CD4-positive, alpha-beta T cell treated with Interleukin-6 for 4 hours (primary cell): Measurements from ENCODE around the gene KCNK1.

Experiments used
- DNase-seq: peaks from one replicate; pipeline ENCODE4 v3.0.0-alpha.2; 2020; ENCODE audit warnings: mixed read lengths

The KCNK1 gene

GRCh38 chr1:233613252-233614172, at the start of gene KCNK1:
Gene KCNK1, plus strand, starts transcription at chr1:233614106. Its CDS starts 66 bp downstream, at chr1:233614172.
- no peak for DNase-seq

- no peak for DNase-seq
Measured at GRCh38 chr1:233565313-233565712, 48.6 kb upstream of the KCNK1 start.

GRCh38 chr1:233566886-233567285, 47.0 kb upstream of the KCNK1 start:
- no peak for DNase-seq

GRCh38 chr1:233569636-233570035, 44.3 kb upstream of the KCNK1 start:
- no peak for DNase-seq

- no peak for DNase-seq
Measured at GRCh38 chr1:233570216-233570615, 43.7 kb upstream of the KCNK1 start.

- DNase-seq = no peak
Measured at GRCh38 chr1:233570706-233571105, 43.2 kb upstream of the KCNK1 start.

- no peak for DNase-seq
Measured at GRCh38 chr1:233572896-233573295, 41.0 kb upstream of the KCNK1 start.

- DNase-seq = no peak
Measured at GRCh38 chr1:233575450-233575849, 38.5 kb upstream of the KCNK1 start.

GRCh38 chr1:233582439-233582838, 31.5 kb upstream of the KCNK1 start:
- no peak for DNase-seq

- no peak for DNase-seq
Measured at GRCh38 chr1:233584376-233584775, 29.5 kb upstream of the KCNK1 start.

- no peak for DNase-seq
Measured at GRCh38 chr1:233584931-233585330, 29.0 kb upstream of the KCNK1 start.

- DNase-seq = no peak
Measured at GRCh38 chr1:233586301-233586700, 27.6 kb upstream of the KCNK1 start.

GRCh38 chr1:233587196-233587595, 26.7 kb upstream of the KCNK1 start:
- no peak for DNase-seq

GRCh38 chr1:233587958-233588799, 25.7 kb upstream of the KCNK1 start:
- DNase-seq = no peak

GRCh38 chr1:233597489-233597901, 16.4 kb upstream of the KCNK1 start:
- DNase-seq = no peak

GRCh38 chr1:233598891-233599541, 14.9 kb upstream of the KCNK1 start:
- DNase-seq = no peak

GRCh38 chr1:233599542-233600073, 14.3 kb upstream of the KCNK1 start:
- DNase-seq = no peak

GRCh38 chr1:233600488-233600887, 13.4 kb upstream of the KCNK1 start:
- DNase-seq = no peak

GRCh38 chr1:233603478-233603877, 10.4 kb upstream of the KCNK1 start:
- DNase-seq = no peak

- no peak for DNase-seq
Measured at GRCh38 chr1:233605205-233605604, 8.7 kb upstream of the KCNK1 start.

GRCh38 chr1:233606813-233607212, 7.1 kb upstream of the KCNK1 start:
- no peak for DNase-seq

GRCh38 chr1:233607252-233608119, 6.4 kb upstream of the KCNK1 start:
- DNase-seq = no peak
